Vagina (tissue), 2 donors: ENCODE data around the gene CNNM1.

Experiments used
- POLR2A ChIP-seq, 2 donors: fragments of 450-650 bp; IDR thresholded peaks; one replicate each; pipeline ENCODE4 v1.6.1; 2017; ENCODE audit warnings: antibody characterized with exemption in 2 of 2, mild to moderate bottlenecking in 2 of 2, moderate library complexity in 2 of 2
- POLR2AphosphoS5 ChIP-seq, 2 donors: sonication (generic); formaldehyde crosslinking; IDR thresholded peaks; one replicate each; pipeline ENCODE4 v1.9.0; 2017; ENCODE audit warnings: antibody characterized with exemption in 2 of 2, mild to moderate bottlenecking in 2 of 2, low read depth in 1 of 2; ENCODE audit not compliant: insufficient read depth in 1 of 2
- TF ChIP-seq, protein P1 (sequence below), 3 experiments: fragments of 450-650 bp in 2 of 3; fragments of 200-600 bp in 1 of 3; sonication (generic) in 1 of 3; IDR thresholded peaks; one replicate each; pipeline ENCODE4 v1.5.1; 2017 to 2019; ENCODE audit warnings: antibody characterized with exemption in 3 of 3, mild to moderate bottlenecking in 2 of 3, moderate library complexity in 2 of 3

DNA sequence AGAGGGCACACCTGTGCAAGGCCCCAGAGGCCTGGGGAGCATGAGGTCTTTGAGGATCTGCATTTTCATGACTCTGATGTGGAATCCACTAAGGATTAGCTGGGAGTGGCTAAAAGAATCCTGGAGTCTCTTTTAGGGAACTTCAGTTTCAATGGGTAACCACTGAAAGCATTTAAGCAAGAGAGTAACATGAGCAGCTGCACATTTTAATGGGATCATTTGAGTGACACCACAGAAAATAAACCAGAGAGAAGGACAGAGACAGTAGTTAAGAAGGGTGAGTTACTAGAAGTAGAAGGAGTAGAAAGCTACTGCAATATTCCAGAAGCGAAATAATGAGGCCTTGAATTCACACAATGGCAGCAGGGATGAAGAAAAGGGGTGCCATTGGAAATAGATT lies 96.0 kb downstream of the CNNM1 start:
- TF ChIP-seq POLR2A (IDR thresholded peaks at IDR 0.05) (no peak), POLR2AphosphoS5 (IDR thresholded peaks at IDR 0.05; ENCODE audit: insufficient read depth in 1 of 2, low read depth in 1 of 2) (no peak)
- TF ChIP-seq, protein P1, sequence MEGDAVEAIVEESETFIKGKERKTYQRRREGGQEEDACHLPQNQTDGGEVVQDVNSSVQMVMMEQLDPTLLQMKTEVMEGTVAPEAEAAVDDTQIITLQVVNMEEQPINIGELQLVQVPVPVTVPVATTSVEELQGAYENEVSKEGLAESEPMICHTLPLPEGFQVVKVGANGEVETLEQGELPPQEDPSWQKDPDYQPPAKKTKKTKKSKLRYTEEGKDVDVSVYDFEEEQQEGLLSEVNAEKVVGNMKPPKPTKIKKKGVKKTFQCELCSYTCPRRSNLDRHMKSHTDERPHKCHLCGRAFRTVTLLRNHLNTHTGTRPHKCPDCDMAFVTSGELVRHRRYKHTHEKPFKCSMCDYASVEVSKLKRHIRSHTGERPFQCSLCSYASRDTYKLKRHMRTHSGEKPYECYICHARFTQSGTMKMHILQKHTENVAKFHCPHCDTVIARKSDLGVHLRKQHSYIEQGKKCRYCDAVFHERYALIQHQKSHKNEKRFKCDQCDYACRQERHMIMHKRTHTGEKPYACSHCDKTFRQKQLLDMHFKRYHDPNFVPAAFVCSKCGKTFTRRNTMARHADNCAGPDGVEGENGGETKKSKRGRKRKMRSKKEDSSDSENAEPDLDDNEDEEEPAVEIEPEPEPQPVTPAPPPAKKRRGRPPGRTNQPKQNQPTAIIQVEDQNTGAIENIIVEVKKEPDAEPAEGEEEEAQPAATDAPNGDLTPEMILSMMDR (IDR thresholded peaks at IDR 0.05), result no peak
